HL-60/S4 (cell line): Measurements from ENCODE around the gene ADCY9.
"Not testable (repeated sequence)": the region's sequence is repeated elsewhere in the genome, so short reads cannot be mapped to it uniquely, and the experiment has no call there.

Experiments
- in situ Hi-C: fragments of 300-500 bp; cut with MboI; formaldehyde crosslinking; loops from 2 replicates; pipeline ENCODE4 v1.14.3; 2022; ENCODE audit warnings: low sequenced_read_pairs

Gene ADCY9

GRCh38 chr16:4116325-4117249 lies at the start of gene ADCY9:
TSS of gene ADCY9 (minus strand) at chr16:4116442. CDS start at chr16:4115442, 1,000 bp downstream.
- in situ Hi-C loops = no loop called here

GRCh38 chr16:4160658-4161430 lies 44.6 kb upstream of the ADCY9 start:
- in situ Hi-C loops = no loop called here

GRCh38 chr16:4159726-4160125 lies 43.5 kb upstream of the ADCY9 start:
- in situ Hi-C loops = no loop called here

GRCh38 chr16:4158143-4159093 lies 42.2 kb upstream of the ADCY9 start:
- in situ Hi-C loops = no loop called here

GRCh38 chr16:4157376-4157825 lies 41.2 kb upstream of the ADCY9 start:
- in situ Hi-C loops = no loop called here

GRCh38 chr16:4156503-4156902 lies 40.3 kb upstream of the ADCY9 start:
- in situ Hi-C loops = not testable (repeated sequence)

GRCh38 chr16:4153364-4153763 lies 37.1 kb upstream of the ADCY9 start:
- in situ Hi-C loops = not testable (repeated sequence)

GRCh38 chr16:4152267-4152666 lies 36.0 kb upstream of the ADCY9 start:
- in situ Hi-C loops = no loop called here

GRCh38 chr16:4147236-4147635 lies 31.0 kb upstream of the ADCY9 start:
- in situ Hi-C loops = no loop called here

- in situ Hi-C loops = no loop called here
Measured at GRCh38 chr16:4142268-4142667, 26.0 kb upstream of the ADCY9 start.

- in situ Hi-C loops = no loop called here
Measured at GRCh38 chr16:4141604-4142003, 25.4 kb upstream of the ADCY9 start.

- in situ Hi-C loops = no loop called here
Measured at GRCh38 chr16:4140652-4141051, 24.4 kb upstream of the ADCY9 start.

GRCh38 chr16:4139968-4140367 lies 23.7 kb upstream of the ADCY9 start:
- in situ Hi-C loops = no loop called here

- in situ Hi-C loops = no loop called here
Measured at GRCh38 chr16:4138713-4139112, 22.5 kb upstream of the ADCY9 start.

- in situ Hi-C loops = no loop called here
Measured at GRCh38 chr16:4137438-4137837, 21.2 kb upstream of the ADCY9 start.

- in situ Hi-C loops = no loop called here
Measured at GRCh38 chr16:4136229-4136813, 20.1 kb upstream of the ADCY9 start.

- in situ Hi-C loops = no loop called here
Measured at GRCh38 chr16:4135537-4135936, 19.3 kb upstream of the ADCY9 start.

GRCh38 chr16:4133897-4134372 lies 17.7 kb upstream of the ADCY9 start:
- in situ Hi-C loops = no loop called here

GRCh38 chr16:4131621-4132020 lies 15.4 kb upstream of the ADCY9 start:
- in situ Hi-C loops = no loop called here
